ENCODE data around the gene RUNX1.

GRCh38 chr21:34968414-34969333 is 80.4 kb downstream of the RUNX1 start:
- TF ChIP-seq CTCF (IDR thresholded peaks at IDR 0.05) (no peak), EZH2 (IDR thresholded peaks at IDR 0.05; ENCODE audit: borderline replicate concordance, insufficient read depth, low read depth, low read length, poor library complexity, severe bottlenecking) (no peak)

All from B cell (primary cell).